GM19351 (cell line): ENCODE measurements around the gene CASZ1.

Experiments
- ATAC-seq: cut with Tn5 transposase; IDR thresholded peaks from one replicate; pipeline ENCODE4 v1.9.1; 2021; ENCODE audit warnings: mild to moderate bottlenecking, moderate library complexity; ENCODE audit not compliant: unreplicated experiment

The CASZ1 gene

GRCh38 chr1:10591010-10591409 is 205.4 kb downstream of the CASZ1 start:
- ATAC-seq: no peak

GRCh38 chr1:10589074-10589473 is 207.4 kb downstream of the CASZ1 start:
- no peak for ATAC-seq

- ATAC-seq: no peak
These were observed 207.8 kb downstream of the CASZ1 start for GRCh38 chr1:10588640-10589039.
